GM23248 (cell line): ENCODE results near the gene ATP13A1. TPM values are rescaled to one million over a fixed set of nuclear protein-coding genes. Genes with fewer than 3 reads are reported as not detected.
"Not testable (repeated sequence)": the region's sequence is repeated elsewhere in the genome, so short reads cannot be mapped to it uniquely, and the experiment has no call there.

ENCODE experiments used
- DNase-seq: peaks from one replicate; pipeline ENCODE4 v3.0.0-alpha.2; 2015
- H2AFZ ChIP-seq: fragments of 200-600 bp; sonication (generic); 2 replicates; pipeline ENCODE4 v1.6.1; 2016; ENCODE audit warnings: antibody characterized with exemption
- H3F3A ChIP-seq: fragments of 200-600 bp; sonication (generic); 2 replicates; pipeline ENCODE4 v1.6.1; 2016; ENCODE audit warnings: mild to moderate bottlenecking, antibody characterized with exemption, mixed run types; ENCODE audit not compliant: insufficient read depth
- H3K27ac ChIP-seq: fragments of 200-600 bp; sonication (generic); 2 replicates; pipeline ENCODE4 v1.5.1; 2016; ENCODE audit warnings: mild to moderate bottlenecking
- H3K27me3 ChIP-seq: fragments of 200-600 bp; sonication (generic); replicated peaks from 2 replicates; pipeline ENCODE4 v1.6.1; 2016; ENCODE audit warnings: mild to moderate bottlenecking; ENCODE audit not compliant: insufficient read depth
- H3K36me3 ChIP-seq: fragments of 200-600 bp; sonication (generic); 2 replicates; pipeline ENCODE4 v1.6.1; 2016; ENCODE audit warnings: low read depth, mild to moderate bottlenecking
- H3K4me1 ChIP-seq: fragments of 200-600 bp; sonication (generic); 2 replicates; pipeline ENCODE4 v1.6.1; 2016; ENCODE audit warnings: mild to moderate bottlenecking; ENCODE audit not compliant: insufficient read depth
- H3K4me2 ChIP-seq: fragments of 200-600 bp; sonication (generic); one replicate; pipeline ENCODE4 v1.6.1; 2016; ENCODE audit warnings: mild to moderate bottlenecking; ENCODE audit not compliant: unreplicated experiment
- H3K4me3 ChIP-seq: fragments of 200-600 bp; sonication (generic); 2 replicates; pipeline ENCODE4 v1.5.1; 2016; ENCODE audit warnings: mild to moderate bottlenecking
- H3K79me2 ChIP-seq: fragments of 200-600 bp; sonication (generic); 2 replicates; pipeline ENCODE4 v1.6.1; 2016; ENCODE audit warnings: mild to moderate bottlenecking; ENCODE audit not compliant: insufficient read depth
- H3K9ac ChIP-seq: fragments of 200-600 bp; sonication (generic); 2 replicates; pipeline ENCODE4 v1.6.1; 2016; ENCODE audit warnings: mild to moderate bottlenecking
- H3K9me2 ChIP-seq: fragments of 200-600 bp; sonication (generic); 2 replicates; pipeline ENCODE4 v1.6.1; 2016; ENCODE audit warnings: mixed run types, mild to moderate bottlenecking, moderate library complexity; ENCODE audit not compliant: insufficient read depth
- H3K9me3 ChIP-seq: fragments of 200-600 bp; sonication (generic); one replicate; pipeline ENCODE4 v1.6.1; 2017; ENCODE audit warnings: low read depth
- H4K20me1 ChIP-seq: fragments of 200-600 bp; sonication (generic); 2 replicates; pipeline ENCODE4 v1.6.0; 2016; ENCODE audit not compliant: insufficient read depth
- EZH2 ChIP-seq: fragments of 200-600 bp; sonication (generic); IDR thresholded peaks from 2 replicates; pipeline ENCODE4 v1.6.1; 2018; ENCODE audit warnings: antibody characterized with exemption, mild to moderate bottlenecking; ENCODE audit not compliant: insufficient read depth, poor library complexity, severe bottlenecking
- EZH2phosphoT487 ChIP-seq: fragments of 200-600 bp; sonication (generic); IDR thresholded peaks from 2 replicates; pipeline ENCODE4 v1.6.1; 2018; ENCODE audit warnings: antibody characterized with exemption, moderate library complexity, mild to moderate bottlenecking, low read depth; ENCODE audit not compliant: insufficient read depth
- WGBS, 2 experiments: methylation state at CpG; one replicate each; pipeline ENCODE4 v1.1.6; 2015 to 2017; ENCODE audit warnings: low lambda C conversion rate in 2 of 2, low coverage in 1 of 2; ENCODE audit errors: missing lambda C conversion rate in 2 of 2; 5-methylcytosine and 5-hydroxymethylcytosine counted together
- in situ Hi-C: fragments of 300-500 bp; cut with MboI; formaldehyde crosslinking; loops from 2 replicates; pipeline ENCODE4 v1.15.0; 2020
- polyA plus RNA-seq: library from polyadenylated mRNA; unstranded; fragments of >200 nt; fragmentation: Nextera tagmentation; extraction: Ambion mirVana; gene quantifications from 2 replicates; pipeline ENCODE4 v1.2.1, GENCODE V29; 2016
- total RNA-seq: library from RNA; depleted of rRNA; stranded (reverse); fragments of >200 nt; shearing (Covaris generic); gene quantifications from 2 replicates; pipeline ENCODE4 v1.2.3, GENCODE V29; 2014

ATP13A1 gene
- total and polyA plus RNA-seq, 2 experiments from 2014 or later, result 42.3 to 101 TPM

DNA sequence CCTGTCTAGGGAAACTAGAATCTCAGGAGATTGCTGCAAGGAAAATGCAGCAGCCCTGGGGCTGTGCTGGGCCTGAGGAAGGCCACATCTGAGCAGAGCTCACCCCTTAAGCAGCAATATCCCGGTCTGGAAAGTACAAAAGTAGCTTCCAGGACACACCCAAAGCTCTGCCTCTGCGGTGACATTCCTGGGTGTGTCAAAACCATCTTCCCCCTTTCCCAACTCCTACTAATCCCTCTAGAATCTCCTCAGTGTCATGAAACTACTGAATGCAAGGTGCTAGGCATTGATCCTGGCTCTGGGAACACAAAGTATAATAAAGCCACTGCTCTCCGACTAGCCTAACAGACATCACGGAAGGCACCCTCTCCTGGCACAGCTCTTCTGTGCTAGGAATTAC is 50.0 kb downstream of the ATP13A1 start:
- no peak overlapping the region for H3K9ac ChIP-seq
- H3K27me3 ChIP-seq, result no peaks in the 10 kb centered on the region
- H3K79me2 ChIP-seq, result no peaks in the 10 kb centered on the region
- H3K27ac ChIP-seq, result no peak overlapping the region; the same call in 1 of the 2 replicates
- no peaks in the 10 kb centered on the region for H4K20me1 ChIP-seq
- no peak overlapping the region for H3K4me3 ChIP-seq
- WGBS, 2 experiments, result 57 to 61% methylated on average over 4 of the region's 4 CpGs
- no peaks in the 10 kb centered on the region for H3K9me3 ChIP-seq
- H3K4me1 ChIP-seq, result peaks cover 7% of the 10 kb centered on the region
- in situ Hi-C loops, result no loop called here
- H3K9me2 ChIP-seq, result no peaks in the 10 kb centered on the region
- peaks cover 5% of the 10 kb centered on the region; the same call in 1 of the 2 replicates for H3F3A ChIP-seq
- H3K4me2 ChIP-seq, result peak overlapping the region; percentile 54
- TF ChIP-seq EZH2phosphoT487 (no peak), EZH2 (no peak)
- peak; percentile 71 for DNase-seq
- no peak overlapping the region for H2AFZ ChIP-seq
- H3K36me3 ChIP-seq, result no peaks in the 10 kb centered on the region

DNA sequence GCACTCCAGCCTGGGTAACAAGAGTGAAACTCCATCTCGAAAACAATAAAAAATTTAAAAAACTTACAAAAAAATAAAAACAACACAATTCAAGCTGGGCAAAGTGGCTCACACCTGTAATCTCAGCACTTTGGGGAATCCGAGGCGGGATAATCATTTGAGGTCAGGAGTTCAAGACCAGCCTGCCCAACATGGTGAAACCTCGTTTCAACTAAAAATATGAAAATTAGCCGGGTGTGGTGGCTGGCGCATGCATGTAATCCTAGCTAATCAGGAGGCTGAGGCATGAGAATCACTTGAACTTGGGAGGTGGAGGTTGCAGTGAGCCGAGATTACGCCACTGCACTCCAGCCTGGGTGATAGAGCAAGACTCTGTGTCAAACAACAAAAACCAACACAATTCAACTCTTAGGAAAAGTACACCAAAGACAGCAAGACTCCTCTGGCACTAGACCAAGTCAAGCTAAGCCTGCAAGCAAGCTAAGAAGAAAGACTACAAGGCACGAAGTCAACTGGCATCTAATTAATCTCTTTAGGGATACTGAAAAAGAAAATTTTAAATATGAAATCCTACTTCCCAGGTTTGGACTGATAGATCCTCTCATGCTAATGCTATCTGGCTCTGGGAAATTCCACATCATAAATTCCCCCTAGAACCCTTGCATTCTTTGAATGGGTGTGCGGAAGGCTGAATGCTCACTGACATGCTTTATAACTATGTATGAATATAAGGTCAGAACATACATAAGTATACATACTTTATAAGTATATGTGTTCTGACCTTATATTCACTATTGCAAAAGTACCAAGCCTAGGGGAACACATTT is 52.9 kb downstream of the ATP13A1 start:
- TF ChIP-seq EZH2 (no peak), EZH2phosphoT487 (no peak)
- no peak overlapping the region for H3K4me3 ChIP-seq
- no peak overlapping the region for H3K27ac ChIP-seq
- no peak overlapping the region for H3K9ac ChIP-seq
- no peaks in the 10 kb centered on the region for H3K9me3 ChIP-seq
- H4K20me1 ChIP-seq, result no peaks in the 10 kb centered on the region
- no peaks in the 10 kb centered on the region for H3K27me3 ChIP-seq
- H3F3A ChIP-seq, result peaks cover 5% of the 10 kb centered on the region; the same call in 1 of the 2 replicates
- no peaks in the 10 kb centered on the region for H3K36me3 ChIP-seq
- in situ Hi-C loops, result no loop called here
- H3K9me2 ChIP-seq, result no peaks in the 10 kb centered on the region
- 90% methylated on average over 10 of the region's 10 CpGs for WGBS, 2 experiments
- peaks cover 7% of the 10 kb centered on the region for H3K4me1 ChIP-seq
- DNase-seq, result no peak
- H3K79me2 ChIP-seq, result no peaks in the 10 kb centered on the region
- no peak overlapping the region for H3K4me2 ChIP-seq
- H2AFZ ChIP-seq, result no peak overlapping the region

DNA sequence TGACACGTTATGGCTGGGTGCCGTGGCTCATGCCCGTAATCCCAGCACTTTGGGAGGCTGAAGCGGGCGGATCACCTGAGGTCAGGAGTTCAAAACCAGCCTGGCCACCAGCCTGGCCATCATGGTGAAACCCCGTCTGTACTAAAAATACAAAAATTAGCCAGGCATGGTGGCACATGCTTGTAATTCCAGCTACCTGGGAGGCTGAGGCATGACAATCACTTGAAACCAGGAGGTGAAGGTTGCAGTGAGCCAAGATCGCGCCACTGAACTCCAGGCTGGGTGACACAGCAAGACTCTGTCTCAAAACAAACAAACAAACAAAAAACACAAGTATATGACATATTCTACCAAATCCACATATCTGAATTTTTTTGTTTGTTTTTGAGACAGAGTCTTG is 56.8 kb downstream of the ATP13A1 start:
- H3K27ac ChIP-seq, H3K27me3 ChIP-seq, H3K79me2 ChIP-seq, H3K36me3 ChIP-seq, H4K20me1 ChIP-seq, H3K4me2 ChIP-seq, H2AFZ ChIP-seq, in situ Hi-C loops, H3K9ac ChIP-seq, H3K9me3 ChIP-seq, H3K4me3 ChIP-seq, H3K4me1 ChIP-seq, H3K9me2 ChIP-seq, DNase-seq, H3F3A ChIP-seq: not testable (repeated sequence)
- WGBS, 2 experiments, result 94 to 95% methylated on average over 8 of the region's 8 CpGs

DNA sequence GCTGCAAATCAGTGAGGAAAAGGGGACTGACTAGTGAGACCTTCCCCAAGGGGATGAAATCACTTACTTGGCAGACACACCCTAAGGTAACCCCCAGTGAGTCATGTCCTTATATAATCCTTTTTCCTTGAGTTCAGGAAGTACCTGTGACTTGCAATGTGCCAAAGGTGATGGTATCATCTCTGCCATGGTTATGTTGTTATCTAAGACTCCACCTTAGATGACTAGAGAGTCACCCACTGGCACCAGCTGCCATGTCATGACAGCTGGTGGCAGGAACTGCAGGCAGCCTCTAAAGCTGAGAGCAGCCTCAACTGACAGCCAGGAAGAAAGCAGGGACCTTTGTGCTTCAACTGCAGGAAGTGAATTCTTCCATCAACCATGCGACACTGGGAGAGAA is 57.5 kb downstream of the ATP13A1 start:
- H3K79me2 ChIP-seq, result no peaks in the 10 kb centered on the region
- no peaks in the 10 kb centered on the region for H4K20me1 ChIP-seq
- no peaks in the 10 kb centered on the region for H3K9me3 ChIP-seq
- DNase-seq, result no peak
- H3K4me3 ChIP-seq, result no peak overlapping the region
- in situ Hi-C loops, result no loop called here
- no peaks in the 10 kb centered on the region for H3K9me2 ChIP-seq
- H3K36me3 ChIP-seq, result no peaks in the 10 kb centered on the region
- TF ChIP-seq EZH2phosphoT487 (no peak), EZH2 (no peak)
- H3F3A ChIP-seq, result no peaks in the 10 kb centered on the region
- H2AFZ ChIP-seq, result no peak overlapping the region
- H3K27ac ChIP-seq, result no peak overlapping the region
- no peak overlapping the region for H3K4me2 ChIP-seq
- H3K4me1 ChIP-seq, result no peaks in the 10 kb centered on the region
- 100% methylated on average over 1 of the region's 1 CpG for WGBS, 2 experiments
- no peak overlapping the region for H3K9ac ChIP-seq
- H3K27me3 ChIP-seq, result no peaks in the 10 kb centered on the region
